K562 (cell line): Measurements from ENCODE around the gene DDX39A. TPM values are rescaled to one million over a fixed set of nuclear protein-coding genes. Genes with fewer than 3 reads are reported as not detected.

ENCODE experiments used
- CBX1 ChIP-seq: sonication (generic); IDR thresholded peaks from 2 replicates; pipeline ENCODE4 v1.6.1; 2016; ENCODE audit warnings: antibody characterized with exemption, low read depth, mild to moderate bottlenecking
- CC2D1A ChIP-seq: fragments of 450-650 bp; IDR thresholded peaks from 2 replicates; pipeline ENCODE4 v1.6.1; 2017; ENCODE audit warnings: mild to moderate bottlenecking
- E2F1 ChIP-seq: sonication (generic); formaldehyde crosslinking; IDR thresholded peaks from 2 replicates; pipeline ENCODE4 v1.8.1; 2023; ENCODE audit warnings: mild to moderate bottlenecking, missing genetic modification reagents, moderate library complexity
- HSF4 ChIP-seq: fragments of 250-450 bp; sonication (Bioruptor Pico); IDR thresholded peaks from 2 replicates; pipeline ENCODE4 v2.1.2; 2022; ENCODE audit warnings: mild to moderate bottlenecking, moderate library complexity, borderline replicate concordance
- L3MBTL2 ChIP-seq: fragments of 450-650 bp; IDR thresholded peaks from 2 replicates; pipeline ENCODE4 v1.6.1; 2016; ENCODE audit warnings: mild to moderate bottlenecking, moderate library complexity
- MGA ChIP-seq: fragments of 450-650 bp; IDR thresholded peaks from 2 replicates; pipeline ENCODE4 v1.6.1; 2016; ENCODE audit warnings: mild to moderate bottlenecking, moderate library complexity
- PKNOX1 ChIP-seq: fragments of 450-650 bp; IDR thresholded peaks from 2 replicates; pipeline ENCODE4 v1.6.1; 2016
- TCF7 ChIP-seq: sonication (generic); IDR thresholded peaks from 2 replicates; pipeline ENCODE4 v1.6.1; 2016; ENCODE audit warnings: antibody characterized with exemption, borderline replicate concordance
- THRA ChIP-seq: fragments of 450-650 bp; IDR thresholded peaks from 2 replicates; pipeline ENCODE4 v1.6.1; 2017; ENCODE audit warnings: mild to moderate bottlenecking, moderate library complexity
- WHSC1 ChIP-seq: IDR thresholded peaks from one replicate; pipeline ENCODE4 v1.6.1; 2012; ENCODE audit warnings: low read length, control low read depth, inconsistent platforms
- ZNF253 ChIP-seq: fragments of 250-450 bp; sonication (Bioruptor Pico); conservative IDR thresholded peaks from 2 replicates; pipeline ENCODE4 v1.6.1; 2021; ENCODE audit warnings: mild to moderate bottlenecking
- ZNF384 ChIP-seq: IDR thresholded peaks from 2 replicates; pipeline ENCODE4 v1.6.1; 2012; ENCODE audit warnings: low read depth, low read length, improper control_type of control experiment
- polyA plus RNA-seq, 8 experiments: library from polyadenylated mRNA; depleted of rRNA in 4 of 8; stranded (reverse) in 5 of 8; unstranded in 3 of 8; fragments of >200 nt; fragmentation: Nextera tagmentation in 2 of 8; fragmentation: Illumina TruSeq in 1 of 8; extraction: Ambion mirVana in 2 of 8; extraction: Trizol in 1 of 8; gene quantifications; 2 replicates each; pipeline versions ENCODE4 v1.2.1 to v1.2.3, GENCODE V29; 2011 to 2014; ENCODE audit warnings: inconsistent platforms in 1 of 8, missing spikeins in 1 of 8
- total RNA-seq, 7 experiments: library from RNA; depleted of rRNA in 6 of 7; stranded (reverse); fragments of >200 nt in 6 of 7; fragmentation: Illumina TruSeq in 2 of 7; extraction: Trizol in 2 of 7; gene quantifications; 2 replicates each; pipeline versions ENCODE4 v1.2.1 to v1.2.3, GENCODE V29; 2011 to 2021; ENCODE audit warnings: low replicate concordance in 1 of 7

The DDX39A gene
- total and polyA plus RNA-seq, 9 of the 15 experiments (the other 6 are each of a cell fraction or from before 2014, with no cell fraction given): 90.3 to 250 (median 188) TPM

- TF ChIP-seq CBX1 (0 out of 2 replicates have a peak, but pooled peaks have one; percentile 74), ZNF253 (CRISPR knock-in tag) (no peak), THRA (no peak), E2F1 (peak; percentile 57; the same call in 1 of the 2 replicates), PKNOX1 (peak; percentile 23; the same call in 1 of the 2 replicates), HSF4 (CRISPR knock-in tag) (no peak), MGA (no peak), L3MBTL2 (no peak), WHSC1 (no peak), CC2D1A (no peak), TCF7 (0 out of 2 replicates have a peak, but pooled peaks have one; percentile 14), ZNF384 (no peak)
Measured at GRCh38 chr19:14381689-14382474, 37.3 kb downstream of the DDX39A start (continued).
